Measurements from ENCODE around the gene AKAP6.

The AKAP6 gene

DNA sequence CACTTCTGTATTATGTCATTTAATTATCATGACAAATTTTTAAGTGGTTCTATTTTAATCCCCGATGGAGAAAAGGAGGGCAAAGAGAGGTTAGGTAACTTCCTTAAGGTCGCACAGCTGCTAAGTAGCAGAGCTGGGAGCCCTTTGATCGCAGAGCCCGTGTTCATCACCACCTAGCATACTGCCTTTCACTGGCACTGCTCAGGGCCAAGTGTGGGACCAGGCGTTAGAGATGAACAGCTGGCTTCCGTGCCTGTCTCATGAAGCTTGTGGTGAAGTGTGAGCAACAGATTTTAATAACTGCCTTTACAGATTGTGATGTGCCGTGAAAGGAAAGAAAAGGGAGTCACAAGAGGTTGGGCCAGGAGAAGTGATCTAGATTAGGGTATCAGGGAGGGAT lies 273.6 kb downstream of the AKAP6 start:
- Histone ChIP-seq H3K9ac (ENCODE audit: low read depth in 1 of 2, low read length in 2 of 2) (no peak overlapping the region), H3K4me3 (ENCODE audit: low read length in 2 of 2) (no peak overlapping the region), H3K9me3 (ENCODE audit: control insufficient read depth in 2 of 2, low read length in 2 of 2) (no peaks in the 10 kb centered on the region), H3K27ac (ENCODE audit: low read depth in 2 of 2, low read length in 2 of 2) (no peak overlapping the region), H3K27me3 (ENCODE audit: control insufficient read depth in 2 of 2, insufficient read depth in 2 of 2, low read length in 2 of 2) (no peaks in the 10 kb centered on the region), H3K36me3 (ENCODE audit: control insufficient read depth in 2 of 2, insufficient read depth in 2 of 2, low read length in 2 of 2) (no peaks in the 10 kb centered on the region), H3K4me1 (ENCODE audit: control insufficient read depth in 2 of 2, insufficient read depth in 2 of 2, low read length in 2 of 2) (no peaks in the 10 kb centered on the region)

DNA sequence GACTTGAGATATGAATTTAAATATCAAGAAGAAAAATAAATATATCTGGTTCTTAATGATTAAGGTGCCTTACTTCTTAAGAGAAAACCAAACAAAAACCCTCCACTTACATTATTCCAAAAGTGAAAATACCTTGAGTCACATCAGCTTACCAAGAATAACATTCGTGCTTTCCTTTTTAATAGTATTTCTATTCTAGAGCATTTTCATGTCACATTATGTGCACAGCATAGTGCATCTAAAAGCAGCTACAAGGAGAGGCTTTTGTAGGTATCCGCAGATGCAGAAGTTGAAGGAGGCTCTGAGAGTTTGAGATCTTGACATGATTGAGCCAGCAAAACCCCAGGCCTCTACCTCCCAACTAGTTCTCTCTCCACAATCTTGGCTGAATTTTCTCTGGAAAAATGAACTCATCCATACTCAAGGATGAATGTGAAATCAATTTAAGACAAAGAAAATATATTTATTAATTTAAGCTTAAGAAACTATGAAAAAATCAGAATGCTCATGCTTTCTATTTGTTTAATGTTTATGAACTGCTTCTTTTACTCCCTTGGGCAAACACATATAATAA lies 275.0 kb downstream of the AKAP6 start:
- Histone ChIP-seq H3K4me3 (ENCODE audit: low read length in 2 of 2) (no peak overlapping the region), H3K9ac (ENCODE audit: low read depth in 1 of 2, low read length in 2 of 2) (no peak overlapping the region), H3K4me1 (ENCODE audit: control insufficient read depth in 2 of 2, insufficient read depth in 2 of 2, low read length in 2 of 2) (no peaks in the 10 kb centered on the region), H3K27ac (ENCODE audit: low read depth in 2 of 2, low read length in 2 of 2) (no peak overlapping the region), H3K9me3 (ENCODE audit: control insufficient read depth in 2 of 2, low read length in 2 of 2) (no peaks in the 10 kb centered on the region), H3K27me3 (ENCODE audit: control insufficient read depth in 2 of 2, insufficient read depth in 2 of 2, low read length in 2 of 2) (no peaks in the 10 kb centered on the region), H3K36me3 (ENCODE audit: control insufficient read depth in 2 of 2, insufficient read depth in 2 of 2, low read length in 2 of 2) (no peaks in the 10 kb centered on the region)

DNA sequence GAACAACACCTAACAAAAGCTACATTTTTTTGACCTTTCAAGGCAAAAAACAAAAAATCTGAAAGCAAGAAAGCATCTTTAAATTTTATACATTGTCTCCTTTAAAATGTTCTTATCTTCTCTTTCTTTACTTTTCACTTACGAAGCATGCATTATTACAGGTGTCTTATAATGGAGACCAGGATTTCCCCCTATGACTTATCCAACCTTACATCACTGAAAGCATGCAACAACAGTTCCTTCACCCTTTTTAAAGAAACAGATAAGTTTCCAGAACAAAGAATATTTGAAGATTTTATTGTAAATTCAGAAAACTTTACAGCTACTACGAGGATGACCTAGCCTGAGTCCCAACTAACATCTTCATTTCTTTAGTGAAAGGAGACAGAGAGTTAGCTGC lies 277.2 kb downstream of the AKAP6 start:
- H3K27me3 ChIP-seq (ENCODE audit: control insufficient read depth in 2 of 2, insufficient read depth in 2 of 2, low read length in 2 of 2), result no peaks in the 10 kb centered on the region
- no peaks in the 10 kb centered on the region for H3K36me3 ChIP-seq (ENCODE audit: control insufficient read depth in 2 of 2, insufficient read depth in 2 of 2, low read length in 2 of 2)
- no peak overlapping the region for H3K9ac ChIP-seq (ENCODE audit: low read depth in 1 of 2, low read length in 2 of 2)
- no peak overlapping the region for H3K4me3 ChIP-seq (ENCODE audit: low read length in 2 of 2)
- no peaks in the 10 kb centered on the region for H3K9me3 ChIP-seq (ENCODE audit: control insufficient read depth in 2 of 2, low read length in 2 of 2)
- no peak overlapping the region for H3K27ac ChIP-seq (ENCODE audit: low read depth in 2 of 2, low read length in 2 of 2)
- no peaks in the 10 kb centered on the region for H3K4me1 ChIP-seq (ENCODE audit: control insufficient read depth in 2 of 2, insufficient read depth in 2 of 2, low read length in 2 of 2)

DNA sequence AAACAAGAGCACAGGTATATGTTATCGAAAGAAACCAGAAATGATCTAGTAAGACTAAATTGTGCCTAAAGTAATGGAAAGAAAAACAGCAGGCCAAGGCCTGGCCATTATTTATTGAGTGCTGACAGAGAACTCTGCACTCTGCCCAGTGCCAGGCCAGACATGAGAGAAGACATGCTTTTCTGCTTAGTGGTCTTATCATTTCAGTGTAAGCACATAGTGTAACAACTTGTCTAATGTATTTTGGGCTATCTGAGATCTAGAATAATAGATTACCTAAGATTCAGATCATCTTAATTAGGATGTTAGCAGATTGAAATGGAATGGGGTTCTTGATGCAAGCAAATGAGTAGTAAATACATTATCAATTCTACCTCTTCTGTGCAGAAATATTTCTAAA lies 278.3 kb downstream of the AKAP6 start:
- H3K9me3 ChIP-seq (ENCODE audit: control insufficient read depth in 2 of 2, low read length in 2 of 2), result no peaks in the 10 kb centered on the region
- H3K4me3 ChIP-seq (ENCODE audit: low read length in 2 of 2), result no peak overlapping the region
- H3K36me3 ChIP-seq (ENCODE audit: control insufficient read depth in 2 of 2, insufficient read depth in 2 of 2, low read length in 2 of 2), result no peaks in the 10 kb centered on the region
- H3K4me1 ChIP-seq (ENCODE audit: control insufficient read depth in 2 of 2, insufficient read depth in 2 of 2, low read length in 2 of 2), result no peaks in the 10 kb centered on the region
- H3K9ac ChIP-seq (ENCODE audit: low read depth in 1 of 2, low read length in 2 of 2), result no peak overlapping the region
- no peaks in the 10 kb centered on the region for H3K27me3 ChIP-seq (ENCODE audit: control insufficient read depth in 2 of 2, insufficient read depth in 2 of 2, low read length in 2 of 2)
- H3K27ac ChIP-seq (ENCODE audit: low read depth in 2 of 2, low read length in 2 of 2), result no peak overlapping the region

DNA sequence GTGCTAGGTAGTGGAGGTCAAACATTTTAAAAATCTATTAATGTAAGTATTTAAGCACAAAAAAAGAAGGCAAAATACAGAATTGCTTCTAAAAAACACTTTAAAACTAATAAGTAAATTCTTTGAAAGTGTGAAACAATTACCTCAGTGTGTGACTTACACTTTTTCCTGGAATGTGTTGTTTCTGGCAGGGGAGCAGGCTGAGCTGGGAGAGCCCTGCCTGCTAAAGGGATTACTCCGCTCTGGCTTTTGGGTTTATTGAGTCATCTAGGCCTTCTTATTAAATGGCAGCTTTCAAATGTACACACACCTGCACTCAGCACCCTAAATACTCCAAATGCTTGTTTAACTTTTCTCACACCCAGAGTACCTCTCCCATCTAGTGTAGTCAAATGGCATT lies 279.8 kb downstream of the AKAP6 start:
- H3K27me3 ChIP-seq (ENCODE audit: control insufficient read depth in 2 of 2, insufficient read depth in 2 of 2, low read length in 2 of 2), result no peaks in the 10 kb centered on the region
- H3K27ac ChIP-seq (ENCODE audit: low read depth in 2 of 2, low read length in 2 of 2), result no peak overlapping the region
- no peak overlapping the region for H3K9ac ChIP-seq (ENCODE audit: low read depth in 1 of 2, low read length in 2 of 2)
- H3K36me3 ChIP-seq (ENCODE audit: control insufficient read depth in 2 of 2, insufficient read depth in 2 of 2, low read length in 2 of 2), result no peaks in the 10 kb centered on the region
- H3K4me1 ChIP-seq (ENCODE audit: control insufficient read depth in 2 of 2, insufficient read depth in 2 of 2, low read length in 2 of 2), result no peaks in the 10 kb centered on the region
- H3K4me3 ChIP-seq (ENCODE audit: low read length in 2 of 2), result no peak overlapping the region
- H3K9me3 ChIP-seq (ENCODE audit: control insufficient read depth in 2 of 2, low read length in 2 of 2), result no peaks in the 10 kb centered on the region

DNA sequence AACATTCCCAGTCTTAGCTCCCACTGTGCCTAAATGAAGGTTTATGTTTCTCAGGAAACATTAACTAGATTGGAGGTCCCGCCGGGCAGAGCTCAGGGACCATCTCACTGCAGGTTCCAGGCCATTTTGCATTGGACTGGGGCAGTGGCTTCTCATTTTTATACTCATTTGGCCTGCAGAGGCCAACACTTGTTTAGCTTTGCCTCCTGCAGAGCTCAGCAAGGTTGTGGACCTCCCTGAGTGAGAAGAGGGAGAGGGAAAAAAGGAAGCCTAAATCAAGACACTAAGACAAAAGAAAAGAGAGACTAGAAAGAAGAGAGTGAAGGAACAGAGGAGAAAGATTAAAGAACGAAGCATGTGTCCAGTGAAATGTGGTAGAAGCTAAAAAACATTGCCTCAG lies 280.3 kb downstream of the AKAP6 start:
- no peaks in the 10 kb centered on the region for H3K27me3 ChIP-seq (ENCODE audit: control insufficient read depth in 2 of 2, insufficient read depth in 2 of 2, low read length in 2 of 2)
- H3K9me3 ChIP-seq (ENCODE audit: control insufficient read depth in 2 of 2, low read length in 2 of 2), result no peaks in the 10 kb centered on the region
- no peaks in the 10 kb centered on the region for H3K36me3 ChIP-seq (ENCODE audit: control insufficient read depth in 2 of 2, insufficient read depth in 2 of 2, low read length in 2 of 2)
- no peak overlapping the region for H3K9ac ChIP-seq (ENCODE audit: low read depth in 1 of 2, low read length in 2 of 2)
- H3K4me3 ChIP-seq (ENCODE audit: low read length in 2 of 2), result no peak overlapping the region
- H3K27ac ChIP-seq (ENCODE audit: low read depth in 2 of 2, low read length in 2 of 2), result no peak overlapping the region
- no peaks in the 10 kb centered on the region for H3K4me1 ChIP-seq (ENCODE audit: control insufficient read depth in 2 of 2, insufficient read depth in 2 of 2, low read length in 2 of 2)

DNA sequence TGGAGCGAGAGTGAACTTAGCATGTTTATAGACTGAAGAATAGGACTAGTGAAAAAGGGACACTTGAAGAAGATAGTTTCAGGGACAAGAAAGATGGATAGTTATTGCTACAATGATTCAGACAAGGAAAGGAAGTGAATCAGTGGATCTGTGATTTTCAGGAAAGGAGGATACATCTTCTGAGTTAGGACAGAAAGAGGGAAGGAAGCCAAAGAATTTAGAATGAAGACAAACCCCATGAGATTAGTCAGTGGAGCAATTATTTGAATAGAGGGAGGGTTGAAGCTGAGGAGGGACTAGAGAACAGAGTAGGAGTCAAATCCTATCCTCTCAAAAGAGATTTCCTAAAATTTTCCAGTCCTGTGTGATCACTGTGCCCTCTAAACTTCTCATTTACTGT lies 282.7 kb downstream of the AKAP6 start:
- Histone ChIP-seq H3K27me3 (ENCODE audit: control insufficient read depth in 2 of 2, insufficient read depth in 2 of 2, low read length in 2 of 2) (no peaks in the 10 kb centered on the region), H3K4me3 (ENCODE audit: low read length in 2 of 2) (no peak overlapping the region), H3K4me1 (ENCODE audit: control insufficient read depth in 2 of 2, insufficient read depth in 2 of 2, low read length in 2 of 2) (no peaks in the 10 kb centered on the region), H3K36me3 (ENCODE audit: control insufficient read depth in 2 of 2, insufficient read depth in 2 of 2, low read length in 2 of 2) (no peaks in the 10 kb centered on the region), H3K9me3 (ENCODE audit: control insufficient read depth in 2 of 2, low read length in 2 of 2) (no peaks in the 10 kb centered on the region), H3K9ac (ENCODE audit: low read depth in 1 of 2, low read length in 2 of 2) (no peak overlapping the region), H3K27ac (ENCODE audit: low read depth in 2 of 2, low read length in 2 of 2) (no peak overlapping the region)

DNA sequence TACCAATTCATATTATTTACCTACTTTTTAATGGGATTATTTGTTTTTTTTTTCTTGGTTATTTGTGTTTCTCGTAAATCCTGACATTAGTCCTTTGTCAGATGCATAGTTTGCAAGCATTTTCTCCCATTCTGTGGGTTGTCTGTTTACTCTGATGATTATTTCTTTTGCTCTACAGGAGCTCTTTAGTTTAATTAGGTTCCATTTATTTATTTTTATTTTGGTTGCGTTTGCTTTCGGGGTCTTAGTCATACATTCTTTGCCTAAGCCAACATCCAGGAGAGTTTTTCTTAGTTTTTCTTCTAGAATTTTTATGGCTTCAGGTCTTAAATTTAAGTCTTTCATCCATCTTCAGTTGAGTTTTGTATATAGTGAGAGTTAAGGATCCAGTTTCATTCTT lies 289.9 kb downstream of the AKAP6 start:
- Histone ChIP-seq H3K27me3 (ENCODE audit: control insufficient read depth in 2 of 2, insufficient read depth in 2 of 2, low read length in 2 of 2) (no peaks in the 10 kb centered on the region), H3K36me3 (ENCODE audit: control insufficient read depth in 2 of 2, insufficient read depth in 2 of 2, low read length in 2 of 2) (no peaks in the 10 kb centered on the region), H3K9me3 (ENCODE audit: control insufficient read depth in 2 of 2, low read length in 2 of 2) (no peaks in the 10 kb centered on the region), H3K9ac (ENCODE audit: low read depth in 1 of 2, low read length in 2 of 2) (no peak overlapping the region), H3K4me3 (ENCODE audit: low read length in 2 of 2) (no peak overlapping the region), H3K27ac (ENCODE audit: low read depth in 2 of 2, low read length in 2 of 2) (no peak overlapping the region), H3K4me1 (ENCODE audit: control insufficient read depth in 2 of 2, insufficient read depth in 2 of 2, low read length in 2 of 2) (no peaks in the 10 kb centered on the region)

DNA sequence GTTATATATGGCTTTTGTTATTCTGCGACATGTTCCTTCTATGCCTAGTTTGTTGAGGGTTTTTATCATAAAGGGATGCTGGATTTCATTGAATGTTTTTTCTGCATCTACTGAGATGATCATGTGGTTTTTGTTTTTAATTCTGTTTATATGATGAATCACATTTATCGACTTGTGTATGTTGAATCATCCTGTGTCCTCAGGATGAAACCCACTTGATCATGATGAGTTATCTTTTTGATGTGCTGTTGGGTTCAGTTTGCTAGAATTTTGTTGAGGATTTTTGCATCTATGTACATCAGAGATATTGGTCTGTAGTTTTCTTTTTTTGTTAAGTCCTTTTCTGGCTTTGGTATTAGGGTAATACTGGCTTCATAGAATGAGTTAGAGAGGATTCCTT lies 291.2 kb downstream of the AKAP6 start:
- Histone ChIP-seq H3K4me3 (ENCODE audit: low read length in 2 of 2) (no peak overlapping the region), H3K27ac (ENCODE audit: low read depth in 2 of 2, low read length in 2 of 2) (no peak overlapping the region), H3K36me3 (ENCODE audit: control insufficient read depth in 2 of 2, insufficient read depth in 2 of 2, low read length in 2 of 2) (no peaks in the 10 kb centered on the region)

DNA sequence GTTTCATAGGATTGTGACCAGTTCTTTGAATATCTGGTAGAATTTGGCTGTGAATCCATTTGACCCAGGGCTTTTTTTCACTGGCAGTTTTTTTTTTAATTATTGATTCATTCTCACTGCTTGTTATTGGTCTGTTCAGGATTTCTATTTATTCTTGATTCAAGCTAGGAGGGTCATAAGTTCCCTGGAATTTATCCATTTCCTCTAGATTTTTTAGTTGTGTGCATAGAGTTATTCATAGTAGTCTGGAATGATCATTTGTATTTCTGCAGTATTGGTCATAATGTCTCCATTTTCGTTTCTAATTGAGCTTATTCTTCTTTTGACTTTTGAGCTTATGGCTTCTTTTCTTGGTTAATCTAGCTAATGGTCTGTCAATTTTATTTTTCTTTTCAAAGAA lies 291.6 kb downstream of the AKAP6 start:
- H3K9ac ChIP-seq (ENCODE audit: low read depth in 1 of 2, low read length in 2 of 2), result no peak overlapping the region
- H3K4me3 ChIP-seq (ENCODE audit: low read length in 2 of 2), result no peak overlapping the region
- H3K9me3 ChIP-seq (ENCODE audit: control insufficient read depth in 2 of 2, low read length in 2 of 2), result no peaks in the 10 kb centered on the region
- no peaks in the 10 kb centered on the region for H3K27me3 ChIP-seq (ENCODE audit: control insufficient read depth in 2 of 2, insufficient read depth in 2 of 2, low read length in 2 of 2)
- no peaks in the 10 kb centered on the region for H3K4me1 ChIP-seq (ENCODE audit: control insufficient read depth in 2 of 2, insufficient read depth in 2 of 2, low read length in 2 of 2)
- H3K36me3 ChIP-seq (ENCODE audit: control insufficient read depth in 2 of 2, insufficient read depth in 2 of 2, low read length in 2 of 2), result no peaks in the 10 kb centered on the region
- H3K27ac ChIP-seq (ENCODE audit: low read depth in 2 of 2, low read length in 2 of 2), result no peak overlapping the region

More for the DNA sequence above, 291.2 kb downstream of the AKAP6 start:
- H3K9ac ChIP-seq (ENCODE audit: low read depth in 1 of 2, low read length in 2 of 2), result no peak overlapping the region
- H3K27me3 ChIP-seq (ENCODE audit: control insufficient read depth in 2 of 2, insufficient read depth in 2 of 2, low read length in 2 of 2), result no peaks in the 10 kb centered on the region
- H3K4me1 ChIP-seq (ENCODE audit: control insufficient read depth in 2 of 2, insufficient read depth in 2 of 2, low read length in 2 of 2), result no peaks in the 10 kb centered on the region
- no peaks in the 10 kb centered on the region for H3K9me3 ChIP-seq (ENCODE audit: control insufficient read depth in 2 of 2, low read length in 2 of 2)

DNA sequence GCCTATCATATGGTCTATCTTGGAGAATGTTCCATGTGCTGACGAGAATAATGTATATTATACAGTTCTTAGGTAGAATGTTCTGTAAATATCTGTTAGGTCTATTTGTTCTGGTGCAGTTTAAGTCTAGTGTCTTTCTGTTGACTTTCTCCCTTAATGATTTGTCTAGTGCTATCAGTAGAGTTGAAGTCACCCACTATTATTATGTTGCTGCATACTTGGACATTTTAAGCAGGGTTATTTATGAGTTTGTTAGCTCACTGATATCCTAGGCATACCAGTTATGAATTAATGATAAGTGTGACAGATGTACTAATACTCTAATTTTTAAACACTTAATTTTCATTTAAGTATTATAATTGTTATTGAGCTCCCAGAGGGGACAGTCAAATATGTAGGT lies 292.5 kb downstream of the AKAP6 start:
- Histone ChIP-seq H3K9ac (ENCODE audit: low read depth in 1 of 2, low read length in 2 of 2) (no peak overlapping the region), H3K36me3 (ENCODE audit: control insufficient read depth in 2 of 2, insufficient read depth in 2 of 2, low read length in 2 of 2) (no peaks in the 10 kb centered on the region), H3K9me3 (ENCODE audit: control insufficient read depth in 2 of 2, low read length in 2 of 2) (no peaks in the 10 kb centered on the region), H3K27me3 (ENCODE audit: control insufficient read depth in 2 of 2, insufficient read depth in 2 of 2, low read length in 2 of 2) (no peaks in the 10 kb centered on the region), H3K4me1 (ENCODE audit: control insufficient read depth in 2 of 2, insufficient read depth in 2 of 2, low read length in 2 of 2) (no peaks in the 10 kb centered on the region), H3K27ac (ENCODE audit: low read depth in 2 of 2, low read length in 2 of 2) (no peak overlapping the region), H3K4me3 (ENCODE audit: low read length in 2 of 2) (no peak overlapping the region)

Measured in mucosa of rectum (tissue), 2 donors.